Measurements from ENCODE around the gene ITGBL1.

Gene ITGBL1

DNA sequence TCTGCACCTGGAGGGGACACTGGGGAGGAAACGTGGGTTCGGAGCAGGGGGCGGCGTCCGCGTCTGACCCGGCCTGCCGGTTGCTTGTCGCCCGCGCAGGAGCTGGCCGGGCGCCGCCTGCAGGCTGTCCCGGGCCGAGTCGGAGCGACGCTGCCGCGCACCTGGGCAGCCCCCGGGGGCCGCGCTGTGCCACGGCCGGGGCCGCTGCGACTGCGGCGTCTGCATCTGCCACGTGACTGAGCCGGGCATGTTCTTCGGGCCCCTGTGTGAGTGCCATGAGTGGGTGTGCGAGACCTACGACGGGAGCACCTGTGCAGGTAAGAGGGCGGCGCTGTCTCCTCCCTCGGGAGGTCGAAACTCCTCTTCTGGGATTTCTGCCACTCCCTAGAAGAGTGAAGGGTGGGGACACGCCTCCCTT, 1.3 kb downstream of the ITGBL1 start:
- no peak for DNase-seq (ENCODE audit: low read depth)

DNA sequence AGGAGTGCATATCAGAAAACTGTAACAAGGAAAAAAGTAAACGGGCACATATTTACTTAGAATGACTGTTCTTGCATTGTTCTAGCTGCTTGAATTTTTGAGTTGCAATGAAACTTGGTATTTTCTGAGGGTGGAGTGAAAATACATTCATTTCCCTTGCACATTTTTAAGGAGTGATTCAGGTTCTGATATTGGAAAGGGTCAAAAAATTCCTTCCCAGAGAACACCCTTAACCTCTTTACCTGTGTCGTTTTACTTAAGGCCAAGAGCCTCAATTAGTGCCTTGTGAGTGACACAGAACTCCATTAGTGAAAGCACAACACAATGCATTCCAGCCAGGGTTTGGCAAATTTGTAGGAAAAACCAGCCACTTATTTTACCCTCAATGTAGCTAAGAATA, 2.3 kb downstream of the ITGBL1 start:
- no peak for DNase-seq (ENCODE audit: low read depth)

DNA sequence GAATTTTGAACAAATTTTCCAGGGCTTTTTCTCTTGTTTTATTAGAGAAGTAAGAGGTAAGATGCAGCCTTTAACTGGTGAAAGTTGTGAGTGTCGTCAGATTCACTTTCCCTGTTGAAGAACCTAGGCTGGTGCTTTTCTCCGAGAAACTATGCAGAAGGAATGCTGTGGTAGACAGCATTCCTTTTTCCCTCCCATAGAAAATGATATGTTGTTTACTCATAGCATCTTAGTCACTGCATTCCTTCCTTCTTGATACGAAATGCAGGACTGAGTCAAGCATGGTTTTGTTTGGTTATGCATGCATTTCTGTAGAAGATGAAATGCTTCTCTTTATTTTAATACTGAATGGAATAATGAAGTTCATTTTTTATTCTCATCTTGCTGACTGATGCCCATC, 3.4 kb downstream of the ITGBL1 start:
- DNase-seq (ENCODE audit: low read depth) = no peak

DNA sequence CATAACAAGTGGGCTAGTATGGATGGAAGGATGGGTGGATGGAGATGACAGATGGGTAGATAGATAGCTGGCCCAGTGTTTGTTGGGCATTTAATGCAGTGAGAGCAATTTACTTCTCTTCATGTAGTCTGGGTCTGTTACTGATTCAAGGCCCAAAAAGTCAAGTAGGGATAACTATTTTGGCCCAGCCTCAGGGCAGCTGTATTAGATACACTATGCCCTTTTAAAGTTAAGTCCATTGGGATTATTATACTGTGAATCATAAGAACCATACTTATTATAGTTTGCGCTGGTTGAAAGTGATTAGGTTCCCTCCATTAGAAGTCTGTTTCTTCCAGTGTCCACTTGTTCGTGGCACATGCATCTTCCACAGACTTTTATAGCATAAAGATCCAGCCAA, 4.7 kb downstream of the ITGBL1 start:
- DNase-seq (ENCODE audit: low read depth) = no peak

DNA sequence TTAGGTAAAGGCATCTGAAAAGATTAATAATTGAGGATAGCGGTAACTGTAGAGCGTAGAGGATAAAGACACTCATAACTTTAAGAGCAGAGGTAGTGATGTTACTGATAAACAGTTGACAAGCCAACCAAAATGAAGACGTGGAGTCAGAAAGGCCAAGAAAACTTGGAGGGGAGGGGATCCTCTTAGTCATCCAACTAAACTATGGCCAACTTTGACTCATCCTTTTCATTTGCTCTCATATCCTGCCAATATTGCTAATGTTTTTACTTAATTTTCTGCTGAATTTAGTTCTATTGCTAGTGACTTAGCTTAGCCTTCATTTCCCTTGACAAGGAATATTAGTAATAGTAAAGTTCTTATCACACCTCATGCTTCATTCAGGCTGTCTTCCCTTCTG, 13.4 kb downstream of the ITGBL1 start:
- no peak for DNase-seq (ENCODE audit: low read depth)

DNA sequence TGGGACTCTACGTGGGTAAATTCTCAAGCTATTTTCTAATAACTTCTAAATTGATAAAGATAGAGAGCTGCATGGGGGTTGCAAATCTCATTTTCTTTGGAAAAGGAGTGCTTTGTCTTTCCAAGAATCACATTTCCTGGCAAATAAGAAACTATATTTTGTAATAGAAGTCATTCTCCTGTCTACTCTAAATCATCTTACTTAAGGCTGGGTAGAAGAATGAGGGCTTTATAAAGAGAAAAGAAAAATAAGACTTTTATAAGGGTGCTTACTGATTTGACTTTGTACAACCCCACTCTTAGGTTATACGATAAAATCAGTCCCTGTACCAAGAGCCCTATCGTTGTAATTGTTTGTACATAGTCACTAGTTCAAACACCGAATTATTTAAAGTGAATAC, 14.9 kb downstream of the ITGBL1 start:
- no peak for DNase-seq (ENCODE audit: low read depth)

DNA sequence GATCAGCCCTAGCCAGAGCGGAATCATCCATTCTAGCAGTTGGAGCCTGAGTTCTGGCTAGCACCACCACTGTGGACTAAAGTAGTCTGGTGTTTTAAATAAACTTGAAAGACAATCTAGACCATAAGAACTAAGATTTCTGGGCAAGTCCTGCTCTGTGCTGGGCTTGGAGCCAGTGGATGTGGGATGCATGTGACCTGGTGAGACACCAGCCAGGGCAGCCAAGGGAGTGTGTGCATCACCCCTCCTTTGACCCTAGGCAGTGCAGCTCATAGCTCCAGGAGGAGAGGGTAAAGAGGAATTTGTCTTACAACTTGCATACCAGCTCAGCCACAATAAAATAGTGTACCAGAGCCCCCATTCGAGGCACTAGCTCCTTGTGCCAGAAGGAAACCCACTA, 21.0 kb downstream of the ITGBL1 start:
- no peak for DNase-seq (ENCODE audit: low read depth)

DNA sequence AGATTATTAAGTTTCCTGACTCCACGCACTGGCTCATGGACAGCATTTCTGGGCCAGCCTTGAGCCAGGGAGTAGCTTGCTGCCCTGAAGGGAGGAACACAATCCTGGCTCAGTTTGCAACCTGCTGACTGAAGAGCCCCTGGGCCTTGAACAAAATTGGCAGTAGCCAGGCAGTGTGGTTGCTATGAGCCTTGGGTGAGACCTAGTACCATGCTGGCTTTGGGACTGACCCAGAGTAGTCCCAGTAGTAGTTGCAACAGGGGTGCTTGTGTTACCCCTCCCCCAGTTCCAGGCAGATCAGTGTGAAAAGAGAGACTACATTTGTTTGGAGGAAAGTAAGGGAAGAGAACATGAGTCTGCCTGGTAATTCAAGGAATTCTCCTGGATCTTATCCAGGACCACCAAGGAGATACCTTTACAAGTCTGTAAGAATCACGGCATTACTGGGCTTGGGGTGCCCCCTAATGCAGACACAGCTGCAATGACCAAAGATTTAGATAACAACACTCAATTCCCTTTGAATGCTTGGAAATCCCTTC, 22.0 kb downstream of the ITGBL1 start:
- DNase-seq (ENCODE audit: low read depth) = no peak

DNA sequence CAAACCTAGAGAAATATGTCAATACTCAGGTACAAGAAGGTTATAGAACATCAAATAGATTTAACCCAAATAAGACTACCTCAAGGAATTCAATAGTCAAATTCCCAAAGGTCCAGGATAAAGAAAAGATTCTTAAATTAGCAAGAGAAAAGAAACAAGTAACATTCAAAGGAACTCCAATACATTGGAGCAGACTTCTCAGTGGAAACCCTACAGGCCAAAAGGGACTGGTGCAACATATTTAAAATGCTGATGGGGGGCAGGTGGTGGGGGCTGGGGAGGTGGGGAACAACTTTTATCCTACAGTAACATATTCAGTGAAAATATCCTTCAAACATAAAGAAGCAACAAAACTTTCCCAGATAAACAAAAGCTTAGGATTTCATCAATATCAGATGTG, 23.1 kb downstream of the ITGBL1 start:
- DNase-seq (ENCODE audit: low read depth) = no peak

DNA sequence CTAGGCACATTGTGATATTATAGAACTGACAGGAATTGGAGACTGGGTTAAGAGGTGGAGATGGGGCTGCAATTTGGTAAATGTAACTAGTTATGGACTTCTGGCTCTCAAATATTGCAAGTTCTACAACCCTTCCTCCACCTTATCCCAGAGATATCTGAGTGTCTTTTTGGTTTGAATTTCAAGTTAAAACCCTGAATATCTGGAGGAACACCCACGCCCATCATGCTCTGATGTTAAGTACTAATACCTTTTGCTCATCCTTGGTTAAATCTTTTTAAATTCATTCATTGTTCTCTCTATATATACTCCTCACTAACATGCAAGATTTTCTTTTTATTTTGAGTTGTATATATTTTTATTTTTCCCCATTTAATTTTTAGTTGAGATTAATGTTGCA, 28.9 kb downstream of the ITGBL1 start:
- no peak for DNase-seq (ENCODE audit: low read depth)

DNA sequence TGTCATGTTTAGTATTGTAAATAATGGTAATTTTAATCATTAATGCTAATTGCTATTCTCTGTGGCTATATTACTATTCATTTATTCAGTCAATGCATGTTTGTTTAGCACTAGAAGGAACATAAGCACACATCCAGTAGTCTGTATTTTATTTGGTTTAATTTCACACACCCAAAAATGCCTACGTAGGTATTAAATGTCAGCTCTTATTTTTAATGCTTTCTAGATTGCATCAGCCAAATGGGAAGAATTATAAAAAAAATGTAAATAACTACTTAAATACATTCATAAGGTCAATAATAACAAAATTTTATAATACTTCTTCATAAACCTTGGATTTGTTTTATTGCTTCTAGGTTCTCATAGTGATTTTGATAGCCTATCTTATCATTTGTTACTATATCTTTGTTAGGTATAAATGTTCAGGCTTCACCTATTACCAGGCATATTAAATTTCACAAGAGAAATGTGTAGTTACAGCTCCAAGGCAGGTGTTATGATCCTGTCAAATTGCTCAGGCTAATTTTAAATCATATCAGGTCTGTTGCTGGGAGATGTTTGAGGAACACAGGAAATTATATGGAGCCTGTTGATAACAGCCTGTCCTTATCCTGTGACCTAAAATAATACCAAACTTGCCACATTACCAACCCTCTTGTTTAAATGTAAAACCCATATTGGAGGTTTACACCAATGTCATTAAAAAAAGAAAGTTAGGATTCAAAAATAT, 34.4 kb downstream of the ITGBL1 start:
- no peak for DNase-seq (ENCODE audit: low read depth)

DNA sequence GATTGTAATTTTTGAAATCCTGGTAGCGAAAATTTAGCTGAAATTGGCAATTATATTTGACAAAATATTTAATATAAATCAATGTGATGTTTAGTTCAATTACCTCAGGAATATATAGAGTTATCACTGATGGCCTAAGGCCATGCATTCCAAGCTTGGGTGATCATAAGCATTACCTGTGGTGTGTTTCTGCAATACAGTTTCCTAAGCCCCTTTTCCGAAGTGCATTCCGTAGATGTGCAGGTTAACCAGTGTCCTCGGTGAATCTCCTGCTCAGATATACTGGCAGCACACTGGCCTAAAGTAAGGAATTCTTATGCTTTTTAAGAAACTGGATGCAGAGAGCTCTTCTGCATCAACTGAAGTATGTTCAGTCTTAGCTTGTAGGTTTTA, 35.0 kb downstream of the ITGBL1 start:
- DNase-seq (ENCODE audit: low read depth) = no peak

DNA sequence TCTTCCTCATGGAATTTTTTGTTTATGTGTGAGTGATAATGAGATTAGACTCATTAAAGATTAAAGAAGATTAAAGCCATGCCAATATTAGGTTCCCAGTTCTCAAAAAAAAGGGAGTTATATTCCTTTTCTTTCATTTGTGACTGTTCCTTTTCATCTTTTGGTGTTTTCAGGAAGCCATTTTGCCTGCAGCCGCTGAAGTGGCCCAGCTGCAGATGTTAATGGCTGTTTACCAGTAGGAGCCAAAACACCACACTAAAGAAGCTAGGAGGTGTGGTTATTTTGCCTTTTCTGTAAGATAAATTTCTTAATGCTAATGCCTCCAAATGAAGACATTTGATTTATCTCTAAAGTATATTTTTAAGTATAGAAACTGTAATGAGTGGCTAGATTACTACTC, 36.3 kb downstream of the ITGBL1 start:
- DNase-seq (ENCODE audit: low read depth) = no peak

DNA sequence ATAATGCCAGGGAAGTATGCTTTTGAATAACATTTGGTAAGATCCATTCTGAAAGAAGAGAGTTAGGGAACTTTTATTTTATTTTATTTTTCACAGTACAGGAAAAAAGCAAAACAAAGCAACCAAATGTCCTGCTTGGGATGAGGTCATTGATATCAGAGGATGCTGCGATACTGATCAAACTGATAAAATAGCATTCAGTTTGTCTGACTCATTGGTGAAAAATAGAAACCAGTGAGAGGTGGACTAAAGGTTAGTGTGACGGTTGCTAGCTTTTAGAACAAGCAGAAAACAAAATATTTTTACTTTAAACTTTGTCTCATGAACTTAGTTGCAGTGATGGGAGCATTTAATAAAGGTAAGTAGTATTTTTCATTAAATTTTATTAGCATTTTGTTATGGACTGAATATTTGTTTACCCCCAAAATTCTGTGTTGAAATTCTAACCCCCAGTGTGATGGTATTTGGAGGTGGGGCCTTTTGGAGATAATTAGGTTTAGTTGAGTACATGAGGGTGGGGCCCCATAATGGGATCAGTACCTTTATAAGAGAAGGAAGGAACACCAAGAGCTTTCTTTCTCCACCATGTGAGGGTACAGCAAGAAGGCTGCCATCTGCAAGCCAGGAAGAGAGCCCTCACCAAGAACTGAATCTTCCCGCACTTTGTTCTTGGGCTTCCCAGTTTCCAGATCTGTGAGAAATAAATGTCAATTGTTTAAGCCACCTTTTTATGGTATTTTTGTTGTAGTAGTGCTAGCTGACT, 37.3 kb downstream of the ITGBL1 start:
- no peak for DNase-seq (ENCODE audit: low read depth)

DNA sequence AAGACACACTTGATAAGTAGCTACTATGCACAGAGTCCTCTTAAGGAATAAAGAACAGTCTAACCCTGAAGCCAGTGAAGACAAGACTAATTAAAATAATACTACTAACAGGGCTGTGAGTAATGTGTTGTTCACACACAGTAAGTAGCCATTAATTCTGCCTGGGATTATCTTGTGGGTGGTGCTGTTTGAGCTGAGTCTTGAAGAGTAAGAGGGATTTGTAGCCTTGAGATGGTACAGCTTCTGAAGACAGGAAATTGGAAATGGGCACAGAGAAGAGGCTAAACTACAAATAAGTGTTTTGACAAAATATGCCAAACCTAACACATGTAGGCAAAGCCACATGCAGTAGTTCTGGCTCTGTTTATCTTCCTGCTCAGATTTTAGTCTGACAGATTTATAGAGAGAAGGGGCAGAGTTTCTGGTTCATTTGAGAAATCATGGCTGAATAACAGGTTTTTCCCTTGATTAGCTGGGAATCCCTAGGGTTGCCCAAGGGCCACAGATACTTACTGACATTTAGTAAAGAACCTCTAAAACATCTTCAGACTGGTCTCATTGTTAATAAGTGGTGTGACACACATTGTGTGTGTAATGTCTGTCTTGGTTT, 38.0 kb downstream of the ITGBL1 start:
- no peak for DNase-seq (ENCODE audit: low read depth)

DNA sequence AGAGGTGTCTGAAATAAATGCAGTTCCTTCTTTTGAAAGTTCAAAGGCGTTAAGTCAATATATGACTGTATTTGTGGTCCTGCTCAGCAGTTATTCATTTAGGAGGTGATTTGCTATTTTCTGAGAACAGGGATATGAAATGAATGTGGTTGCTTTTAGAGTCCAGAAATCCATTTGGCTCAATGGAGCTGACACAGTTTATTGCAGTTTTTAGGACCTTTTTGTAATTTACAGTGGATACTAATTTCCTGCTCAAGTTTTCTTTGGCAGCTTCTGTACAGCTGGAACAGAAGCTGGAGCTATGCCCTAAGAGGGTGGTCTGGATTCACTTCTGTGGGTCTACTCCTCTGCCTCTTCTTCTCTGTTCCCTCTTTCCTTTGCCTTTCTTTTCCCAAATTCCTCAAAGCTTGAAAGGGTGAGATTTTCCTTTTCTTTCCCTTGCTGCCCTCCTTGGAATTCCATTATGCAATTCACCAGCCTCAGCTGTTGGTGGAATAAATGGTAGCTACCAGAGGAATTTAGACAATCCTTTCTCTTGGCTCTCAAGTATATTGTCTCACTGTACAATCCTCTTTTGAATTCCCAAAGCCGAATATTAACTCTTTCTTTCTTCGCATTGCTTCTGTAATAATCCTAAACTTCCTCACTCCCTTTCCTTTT, 39.9 kb downstream of the ITGBL1 start:
- DNase-seq (ENCODE audit: low read depth) = no peak

DNA sequence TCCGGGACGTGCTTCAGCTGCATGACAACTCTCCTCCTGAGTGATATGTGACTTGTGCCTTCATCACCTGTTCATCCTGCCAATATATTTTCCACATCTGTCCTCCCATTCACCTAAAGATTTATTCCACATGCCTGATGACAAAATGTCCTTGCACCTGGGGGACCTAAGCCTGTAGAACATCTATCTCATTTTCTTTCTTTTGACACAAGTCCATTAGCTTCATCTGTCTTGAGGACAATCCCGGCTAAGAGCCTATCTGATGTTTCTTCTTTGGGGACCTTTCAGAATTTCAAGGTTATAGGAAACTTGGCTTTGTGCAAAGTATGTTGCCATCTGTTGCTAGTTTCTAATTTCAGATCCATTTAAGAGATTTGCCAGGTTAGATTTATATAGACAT, 41.1 kb downstream of the ITGBL1 start:
- no peak for DNase-seq (ENCODE audit: low read depth)

DNA sequence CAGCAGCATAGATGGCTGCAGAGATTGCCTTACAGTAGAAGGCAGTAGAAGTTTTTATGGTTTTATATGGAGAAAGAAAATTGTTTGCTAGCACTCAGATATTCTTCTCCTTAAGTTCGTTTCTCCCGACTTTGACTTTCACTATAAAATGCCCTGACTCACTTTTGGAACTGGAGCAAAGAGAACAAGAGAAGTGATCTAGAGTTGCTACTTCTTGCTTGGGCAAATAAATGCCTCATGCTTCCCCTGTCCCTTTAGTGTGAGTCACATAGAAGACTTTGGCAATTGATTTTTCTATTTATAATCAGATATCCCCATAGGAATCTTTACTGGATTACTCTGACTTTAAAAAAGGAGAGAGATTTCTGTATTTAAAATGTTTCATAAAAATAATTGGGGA, 46.9 kb downstream of the ITGBL1 start:
- no peak for DNase-seq (ENCODE audit: low read depth)

DNA sequence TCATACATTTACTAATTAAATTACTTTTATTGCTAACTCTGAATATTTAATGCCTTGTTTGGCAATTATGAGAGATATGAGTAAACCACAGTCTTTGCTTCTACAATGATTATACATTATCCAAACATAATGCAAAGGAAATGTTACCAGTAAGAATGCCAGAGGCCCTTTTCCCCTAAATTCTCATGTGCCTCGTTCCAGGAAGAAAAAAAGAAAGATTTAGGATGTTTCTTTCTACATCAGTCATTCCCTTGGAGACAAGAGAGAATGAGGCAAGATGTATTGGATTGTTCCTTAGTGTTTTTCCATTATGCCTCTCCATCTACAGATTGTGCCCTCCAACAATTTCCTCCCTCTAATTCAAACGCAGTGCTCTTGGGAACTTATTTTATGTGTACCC, 50.1 kb downstream of the ITGBL1 start:
- DNase-seq (ENCODE audit: low read depth) = no peak

DNA sequence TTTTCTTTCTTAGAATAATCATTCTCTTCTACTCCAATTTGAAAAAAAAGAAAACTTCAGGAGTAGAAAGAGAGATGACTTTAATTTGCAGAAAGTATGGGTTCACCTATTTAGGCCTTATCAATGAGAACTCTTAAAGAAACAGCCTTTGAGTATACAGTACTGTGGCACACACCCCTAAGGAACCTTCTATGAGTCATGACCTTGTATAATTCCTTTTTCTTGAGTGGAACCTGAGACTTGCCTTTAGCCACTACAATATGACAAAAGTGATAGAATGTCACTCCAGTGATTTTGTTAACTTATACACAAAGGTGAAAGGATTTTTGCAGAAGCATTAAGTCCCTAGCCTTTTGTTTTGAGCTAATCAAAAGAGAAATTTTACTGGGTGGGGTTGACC, 58.7 kb downstream of the ITGBL1 start:
- DNase-seq (ENCODE audit: low read depth) = no peak

DNA sequence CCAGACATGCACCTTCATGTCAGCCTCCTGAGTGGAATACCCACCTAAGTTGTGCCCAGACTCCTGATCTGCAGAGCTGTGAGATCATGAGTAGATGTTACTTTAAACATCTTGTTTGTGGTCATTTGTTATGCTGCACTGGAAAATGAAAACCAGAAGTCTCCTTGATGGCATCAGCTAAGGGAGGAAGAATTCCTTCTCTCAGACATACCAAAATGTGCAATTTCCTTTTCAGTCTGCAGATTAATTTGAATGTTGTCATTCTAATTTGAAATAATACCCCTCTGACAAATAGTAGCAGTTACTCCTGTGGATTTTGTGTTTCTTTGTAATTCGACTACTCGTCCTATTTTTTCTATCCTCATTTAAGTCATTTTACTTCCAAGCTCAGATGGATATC, 59.3 kb downstream of the ITGBL1 start:
- DNase-seq (ENCODE audit: low read depth) = no peak

DNA sequence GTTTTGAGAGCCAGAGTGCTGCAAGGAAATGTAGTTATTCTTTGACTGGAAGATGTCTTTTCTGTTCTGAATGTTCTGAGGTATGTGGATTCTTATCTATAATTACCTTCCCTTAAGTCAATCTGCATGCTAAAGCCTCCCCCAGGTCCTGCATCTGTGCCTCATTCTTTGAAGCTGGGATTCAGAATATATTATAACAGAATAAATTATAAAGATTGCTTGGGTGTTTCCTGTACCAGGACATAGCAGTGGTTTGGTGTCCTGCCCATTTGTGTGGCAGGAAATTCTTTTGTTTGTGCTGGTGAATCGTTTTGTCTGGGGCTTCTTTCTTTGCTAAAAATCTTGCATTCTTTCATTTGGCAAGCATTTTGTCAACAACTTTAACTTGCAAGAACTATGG, 60.2 kb downstream of the ITGBL1 start:
- no peak for DNase-seq (ENCODE audit: low read depth)

DNA sequence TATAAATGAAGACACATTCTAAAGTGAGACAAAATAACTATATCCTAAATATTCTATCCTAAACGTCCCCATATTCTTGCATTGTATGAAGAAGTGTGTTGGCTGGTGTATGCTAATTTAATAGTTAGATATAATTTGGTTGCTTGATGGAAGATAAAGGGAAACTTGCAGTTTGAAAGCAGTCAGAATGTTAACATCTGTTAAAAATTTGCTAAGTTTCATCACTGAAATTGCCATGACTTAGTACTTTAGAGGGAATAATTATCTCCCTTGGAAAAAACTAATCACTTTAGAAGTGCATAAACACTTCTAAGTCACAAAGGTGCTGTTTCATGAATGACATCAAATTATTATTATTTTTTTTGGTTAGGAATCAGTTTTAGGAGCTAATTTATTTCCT, 61.6 kb downstream of the ITGBL1 start:
- DNase-seq (ENCODE audit: low read depth) = no peak

All from activated T-cell treated with anti-CD3 and anti-CD28 coated beads for 24 hours (primary cell).